HepG2 (cell line): ENCODE data around the gene ZNF554. TPM values are rescaled to one million over a fixed set of nuclear protein-coding genes. Genes with fewer than 3 reads are reported as not detected.

Experiments
- ATAC-seq: fragments of 200-7000 bp; cut with Tn5 transposase; 3 replicates; pipeline ENCODE4 v1.9.1; 2020; ENCODE audit warnings: mild to moderate bottlenecking, moderate library complexity
- BruUV-seq: library from RNA; stranded (reverse); fragments of 400-500 nt; replicated peaks from 2 replicates; lab custom pipeline; 2021; lab: Mats Ljungman, UMichigan
- CTCF ChIA-PET: fragments of 300-600 bp; formaldehyde crosslinking; extraction: SDS; loops from one replicate; lab custom pipeline; 2021; ENCODE audit warnings: low total read pairs, inconsistent platforms, low intra/inter-chr PET ratio; lab: Yijun Ruan, JAX
- POLR2A ChIA-PET: fragments of 350-600 bp; sonication (Branson Sonifier 250); formaldehyde crosslinking; loops from one replicate; lab custom pipeline; 2020; ENCODE audit warnings: antibody characterized with exemption, inconsistent platforms; lab: Yijun Ruan, JAX
- DNase-seq: peaks from one replicate; pipeline ENCODE4 v3.0.0-alpha.2; 2015; ENCODE audit warnings: low spot score
- FAIRE-seq: peaks from 3 replicates; lab custom pipeline; 2011; peaks lifted over from hg19 to GRCh38; lab: Jason Lieb, UNC
- H2AFZ ChIP-seq: one replicate; pipeline ENCODE4 v1.6.1; 2011; ENCODE audit warnings: low read length, inconsistent platforms
- H3K27ac ChIP-seq: fragments of 300-600 bp; 3 replicates; pipeline ENCODE4 v1.8.0; 2011; ENCODE audit warnings: mixed run types, mild to moderate bottlenecking, mixed read lengths, low read length, inconsistent platforms; ENCODE audit not compliant: insufficient read depth; ENCODE audit errors: extremely low read length
- H3K27me3 ChIP-seq, 2 experiments: fragments of 200-600 bp in 1 of 2; 2 replicates in 1 of 2; 3 replicates in 1 of 2; pipeline versions ENCODE4 v1.6.0 to v1.8.0; 2011; ENCODE audit warnings: low read length in 2 of 2, mild to moderate bottlenecking in 2 of 2, moderate library complexity in 2 of 2, inconsistent platforms in 1 of 2; ENCODE audit not compliant: insufficient read depth in 2 of 2, control insufficient read depth in 1 of 2
- H3K36me3 ChIP-seq, 2 experiments: fragments of 200-600 bp in 1 of 2; replicated peaks in 1 of 2; 2 replicates in 1 of 2; 3 replicates in 1 of 2; pipeline versions ENCODE4 v1.5.1 to v1.8.0; 2011; ENCODE audit warnings: low read length in 2 of 2, inconsistent platforms in 1 of 2; ENCODE audit not compliant: insufficient read depth in 2 of 2, control insufficient read depth in 1 of 2
- H3K4me1 ChIP-seq: 2 replicates; pipeline ENCODE4 v1.5.1; 2012; ENCODE audit warnings: low read length, inconsistent platforms; ENCODE audit not compliant: insufficient read depth
- H3K4me2 ChIP-seq: 2 replicates; pipeline ENCODE4 v1.6.0; 2011; ENCODE audit warnings: low read depth, low read length, inconsistent platforms
- H3K4me3 ChIP-seq, 3 experiments: fragments of 200-600 bp in 1 of 3; sonication (generic), shearing (Covaris generic) in 1 of 3; replicated peaks in 1 of 3; 2 replicates each; pipeline ENCODE4 v1.5.1; 2011 to 2016; ENCODE audit warnings: low read length in 3 of 3, inconsistent platforms in 2 of 3, low read depth in 2 of 3, mild to moderate bottlenecking in 2 of 3, control low read depth in 1 of 3, mixed read lengths in 1 of 3; ENCODE audit not compliant: insufficient read depth in 1 of 3
- H3K79me2 ChIP-seq: one replicate; pipeline ENCODE4 v1.6.1; 2011; ENCODE audit warnings: low read length, inconsistent platforms; ENCODE audit not compliant: insufficient read depth
- H3K9ac ChIP-seq: 2 replicates; pipeline ENCODE4 v1.6.0; 2011; ENCODE audit warnings: mild to moderate bottlenecking, low read depth, low read length, inconsistent platforms; ENCODE audit not compliant: insufficient read depth
- H3K9me3 ChIP-seq: 2 replicates; pipeline ENCODE4 v1.5.1; 2012; ENCODE audit warnings: mild to moderate bottlenecking, low read length
- H4K20me1 ChIP-seq: 2 replicates; pipeline ENCODE4 v1.6.0; 2011; ENCODE audit warnings: inconsistent platforms, mild to moderate bottlenecking, low read length, moderate library complexity; ENCODE audit not compliant: insufficient read depth
- ZNF841 ChIP-seq: sonication (generic); formaldehyde crosslinking; IDR thresholded peaks from 2 replicates; pipeline ENCODE4 v1.8.1; 2023; ENCODE audit warnings: missing genetic modification reagents, borderline replicate concordance
- WGBS: methylation state at CpG from one replicate; pipeline ENCODE4 v1.1.6; 2017; ENCODE audit warnings: low lambda C conversion rate; 5-methylcytosine and 5-hydroxymethylcytosine counted together
- in situ Hi-C: cut with HindIII; loops from 2 replicates; pipeline ENCODE4 v1.10.0; 2017; ENCODE audit warnings: low pct_unique_long_range_greater_than_20kb; ENCODE audit not compliant: extremely low pct_ligation_motif_present
- intact Hi-C: fragments of 100-400 bp; cut with micrococcal nuclease; formaldehyde crosslinking; loops from one replicate; pipeline ENCODE4 v1.10.0; 2022; ENCODE audit not compliant: unreplicated experiment
- polyA plus RNA-seq, 8 experiments: library from polyadenylated mRNA; depleted of rRNA in 3 of 8; stranded (reverse) in 7 of 8; unstranded in 1 of 8; fragments of >200 nt; fragmentation: Illumina TruSeq in 4 of 8; extraction: Trizol in 4 of 8; gene quantifications; 2 replicates each; pipeline versions ENCODE4 v1.2.1 to v1.2.3, GENCODE V29; 2011 to 2016; ENCODE audit warnings: low read depth in 4 of 8, missing spikeins in 1 of 8, mixed read lengths in 1 of 8; ENCODE audit not compliant: insufficient read depth in 1 of 8
- total RNA-seq, 5 experiments: library from RNA; depleted of rRNA; stranded (reverse); fragments of >200 nt; fragmentation: Illumina TruSeq; extraction: Trizol; gene quantifications; 2 replicates each; pipeline ENCODE4 v1.2.3, GENCODE V29; 2016; ENCODE audit warnings: low read depth in 1 of 5
- TF ChIP-seq, protein P1 (sequence below): sonication (generic); formaldehyde crosslinking; IDR thresholded peaks from 2 replicates; pipeline ENCODE4 v1.5.0; 2020; ENCODE audit warnings: mild to moderate bottlenecking, missing genetic modification reagents, borderline replicate concordance
- TF ChIP-seq, protein P2 (sequence below): sonication (generic); formaldehyde crosslinking; IDR thresholded peaks from 2 replicates; pipeline ENCODE4 v1.4.0; 2020; ENCODE audit warnings: mild to moderate bottlenecking, missing genetic modification reagents, borderline replicate concordance
- TF ChIP-seq, protein P3 (sequence below): sonication (generic); formaldehyde crosslinking; IDR thresholded peaks from 2 replicates; pipeline ENCODE4 v1.5.1; 2020; ENCODE audit warnings: mild to moderate bottlenecking, missing genetic modification reagents, borderline replicate concordance
- TF ChIP-seq, protein P4 (sequence below): sonication (generic); formaldehyde crosslinking; IDR thresholded peaks from 2 replicates; pipeline ENCODE4 v1.4.0; 2020; ENCODE audit warnings: mild to moderate bottlenecking, low read depth, missing genetic modification reagents

Gene ZNF554
- total and polyA plus RNA-seq, 2 of the 13 experiments (the other 11 are each of a cell fraction or from before 2014, with no cell fraction given): 2.2 to 2.7 TPM

DNA sequence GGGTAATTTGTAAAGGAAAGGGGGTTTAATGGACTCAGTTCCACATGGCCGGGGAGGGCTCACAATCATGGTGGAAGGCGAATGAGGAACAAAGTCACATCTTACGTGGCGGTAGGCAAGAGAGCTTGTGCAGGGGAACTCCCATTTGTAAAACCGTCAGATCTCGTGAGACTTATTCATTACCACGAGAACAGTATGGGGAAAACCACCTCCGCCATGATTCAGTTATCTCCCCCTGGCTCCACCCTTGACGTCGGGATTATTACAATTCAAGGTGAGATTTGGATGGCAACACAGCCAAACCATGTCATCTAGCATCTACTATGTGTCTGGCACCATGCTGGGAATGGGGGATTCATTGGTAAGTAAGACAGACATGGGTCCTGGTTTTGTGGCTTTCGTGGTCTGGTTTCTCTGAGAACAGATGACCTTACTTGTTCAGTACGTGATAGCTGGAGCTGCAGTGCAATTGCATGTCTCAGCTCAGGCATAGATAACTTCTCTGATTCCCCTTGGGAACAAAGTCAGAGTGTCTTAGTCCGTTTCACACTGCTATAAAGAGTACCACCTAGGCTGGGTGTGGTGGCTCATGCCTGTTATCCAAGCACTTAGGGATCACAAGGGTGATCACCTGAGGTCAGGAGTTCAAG lies 8.3 kb downstream of the ZNF554 start:
- BruUV-seq: no TSS peak
- H3K4me2 ChIP-seq: no peak overlapping the region
- H3K27ac ChIP-seq: no peak overlapping the region
- ATAC-seq (no peak), FAIRE-seq (no peak), DNase-seq (no peak)
- intact Hi-C loops (no loop called here), in situ Hi-C loops (no loop called here)
- WGBS: 95% methylated on average over 12 of the region's 13 CpGs
- no peak overlapping the region for H3K9ac ChIP-seq
- no peak overlapping the region for H2AFZ ChIP-seq
- H3K4me1 ChIP-seq: peaks cover 8% of the 10 kb centered on the region
- peaks cover 0 to 2% of the 10 kb centered on the region in 2 experiments; a peak in 1 of 5 replicates for H3K36me3 ChIP-seq
- peaks cover 4% of the 10 kb centered on the region; the same call in 1 of the 2 replicates for H3K9me3 ChIP-seq
- H3K79me2 ChIP-seq: no peaks in the 10 kb centered on the region
- no peaks in the 10 kb centered on the region for H3K27me3 ChIP-seq
- CTCF ChIA-PET: no interaction called here
- H3K4me3 ChIP-seq: no peak overlapping the region
- no peaks in the 10 kb centered on the region for H4K20me1 ChIP-seq
- TF ChIP-seq, protein P1, sequence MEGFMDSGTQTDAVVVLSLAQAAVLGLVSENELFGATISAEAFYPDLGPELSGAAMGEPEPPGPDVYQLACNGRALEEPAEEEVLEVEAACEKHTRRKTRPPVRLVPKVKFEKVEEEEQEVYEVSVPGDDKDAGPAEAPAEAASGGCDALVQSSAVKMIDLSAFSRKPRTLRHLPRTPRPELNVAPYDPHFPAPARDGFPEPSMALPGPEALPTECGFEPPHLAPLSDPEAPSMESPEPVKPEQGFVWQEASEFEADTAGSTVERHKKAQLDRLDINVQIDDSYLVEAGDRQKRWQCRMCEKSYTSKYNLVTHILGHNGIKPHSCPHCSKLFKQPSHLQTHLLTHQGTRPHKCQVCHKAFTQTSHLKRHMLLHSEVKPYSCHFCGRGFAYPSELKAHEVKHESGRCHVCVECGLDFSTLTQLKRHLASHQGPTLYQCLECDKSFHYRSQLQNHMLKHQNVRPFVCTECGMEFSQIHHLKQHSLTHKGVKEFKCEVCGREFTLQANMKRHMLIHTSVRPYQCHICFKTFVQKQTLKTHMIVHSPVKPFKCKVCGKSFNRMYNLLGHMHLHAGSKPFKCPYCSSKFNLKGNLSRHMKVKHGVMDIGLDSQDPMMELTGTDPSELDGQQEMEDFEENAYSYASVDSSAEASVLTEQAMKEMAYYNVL (CRISPR knock-in tag): no peak
- TF ChIP-seq, protein P2, sequence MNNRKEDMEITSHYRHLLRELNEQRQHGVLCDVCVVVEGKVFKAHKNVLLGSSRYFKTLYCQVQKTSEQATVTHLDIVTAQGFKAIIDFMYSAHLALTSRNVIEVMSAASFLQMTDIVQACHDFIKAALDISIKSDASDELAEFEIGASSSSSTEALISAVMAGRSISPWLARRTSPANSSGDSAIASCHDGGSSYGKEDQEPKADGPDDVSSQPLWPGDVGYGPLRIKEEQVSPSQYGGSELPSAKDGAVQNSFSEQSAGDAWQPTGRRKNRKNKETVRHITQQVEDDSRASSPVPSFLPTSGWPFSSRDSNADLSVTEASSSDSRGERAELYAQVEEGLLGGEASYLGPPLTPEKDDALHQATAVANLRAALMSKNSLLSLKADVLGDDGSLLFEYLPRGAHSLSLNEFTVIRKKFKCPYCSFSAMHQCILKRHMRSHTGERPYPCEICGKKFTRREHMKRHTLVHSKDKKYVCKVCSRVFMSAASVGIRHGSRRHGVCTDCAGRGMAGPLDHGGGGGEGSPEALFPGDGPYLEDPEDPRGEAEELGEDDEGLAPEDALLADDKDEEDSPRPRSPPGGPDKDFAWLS (CRISPR knock-in tag): no peak
- no peak for TF ChIP-seq ZNF841
- TF ChIP-seq, protein P3, sequence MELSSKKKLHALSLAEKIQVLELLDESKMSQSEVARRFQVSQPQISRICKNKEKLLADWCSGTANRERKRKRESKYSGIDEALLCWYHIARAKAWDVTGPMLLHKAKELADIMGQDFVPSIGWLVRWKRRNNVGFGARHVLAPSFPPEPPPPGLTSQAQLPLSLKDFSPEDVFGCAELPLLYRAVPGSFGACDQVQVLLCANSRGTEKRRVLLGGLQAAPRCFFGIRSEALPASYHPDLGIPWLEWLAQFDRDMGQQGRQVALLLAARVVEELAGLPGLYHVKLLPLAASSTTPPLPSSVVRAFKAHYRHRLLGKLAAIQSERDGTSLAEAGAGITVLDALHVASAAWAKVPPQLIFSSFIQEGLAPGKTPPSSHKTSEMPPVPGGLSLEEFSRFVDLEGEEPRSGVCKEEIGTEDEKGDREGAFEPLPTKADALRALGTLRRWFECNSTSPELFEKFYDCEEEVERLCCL (CRISPR knock-in tag): no peak
- TF ChIP-seq, protein P4, sequence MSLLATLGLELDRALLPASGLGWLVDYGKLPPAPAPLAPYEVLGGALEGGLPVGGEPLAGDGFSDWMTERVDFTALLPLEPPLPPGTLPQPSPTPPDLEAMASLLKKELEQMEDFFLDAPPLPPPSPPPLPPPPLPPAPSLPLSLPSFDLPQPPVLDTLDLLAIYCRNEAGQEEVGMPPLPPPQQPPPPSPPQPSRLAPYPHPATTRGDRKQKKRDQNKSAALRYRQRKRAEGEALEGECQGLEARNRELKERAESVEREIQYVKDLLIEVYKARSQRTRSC (CRISPR knock-in tag): no peak
- TF ChIP-seq, all 625 proteins: peak for 0
- POLR2A ChIA-PET: interaction anchor here (1.5 kb wide), 1 partner anchor 10 kb away, joined by 4 read pairs; no protein-coding TSS in a partner anchor
